Effector memory CD8-positive, alpha-beta T cell (primary cell): Measurements from ENCODE around the gene MACROH2A2.
A peak's percentile ranks its signal among the peaks of the same experiment; 100 is the strongest.

Source experiments
- ATAC-seq: fragments of 150-1000 bp; cut with Tn5 transposase; replicated peaks from 2 replicates; pipeline ENCODE4 v1.10.0; 2021; ENCODE audit warnings: mild to moderate bottlenecking, moderate library complexity
- DNase-seq, 3 experiments: peaks; one replicate each; pipeline ENCODE4 v3.0.0; 2021
- H3K27ac Mint-ChIP-seq, 2 donors: one replicate each; pipeline ENCODE4 v1.8.0; 2022; ENCODE audit warnings: mild to moderate bottlenecking in 2 of 2, mixed read lengths in 2 of 2, moderate library complexity in 2 of 2
- H3K27me3 Mint-ChIP-seq, 2 donors: one replicate each; pipeline ENCODE4 v1.8.0; 2022; ENCODE audit warnings: mixed read lengths in 2 of 2
- H3K36me3 Mint-ChIP-seq: one replicate; pipeline ENCODE4 v1.8.0; 2022; ENCODE audit warnings: mild to moderate bottlenecking, moderate library complexity, mixed read lengths; ENCODE audit not compliant: insufficient read depth
- H3K4me1 Mint-ChIP-seq, 2 donors: one replicate each; pipeline ENCODE4 v1.8.0; 2022; ENCODE audit warnings: low read depth in 2 of 2, mixed read lengths in 2 of 2
- H3K4me3 Mint-ChIP-seq, 2 donors: one replicate each; pipeline ENCODE4 v1.8.0; 2022; ENCODE audit warnings: mild to moderate bottlenecking in 2 of 2, mixed read lengths in 2 of 2, moderate library complexity in 2 of 2
- H3K9me3 Mint-ChIP-seq, 2 donors: one replicate each; pipeline ENCODE4 v1.8.0; 2022; ENCODE audit warnings: mixed read lengths in 2 of 2

Gene MACROH2A2

GRCh38 chr10:70053218-70053840, 683 bp downstream of the MACROH2A2 start:
- H3K27me3 Mint-ChIP-seq: peaks cover 51 to 57% of the 10 kb centered on the region in 2 donors
- no peak overlapping the region for H3K27ac Mint-ChIP-seq
- H3K4me3 Mint-ChIP-seq: peak overlapping the region; percentile 72 to 82
- H3K4me1 Mint-ChIP-seq: peaks cover 5 to 8% of the 10 kb centered on the region in 2 donors
- H3K9me3 Mint-ChIP-seq: no peaks in the 10 kb centered on the region
- peak; percentile 32 for ATAC-seq
- DNase-seq: no peak
- no peaks in the 10 kb centered on the region for H3K36me3 Mint-ChIP-seq

- Mint-ChIP-seq H3K4me3 (peak overlapping the region in 1 of 2 donors; percentile 82), H3K9me3 (no peaks in the 10 kb centered on the region), H3K27ac (no peak overlapping the region), H3K4me1 (peaks cover 5 to 8% of the 10 kb centered on the region in 2 donors), H3K36me3 (no peaks in the 10 kb centered on the region), H3K27me3 (peaks cover 51 to 57% of the 10 kb centered on the region in 2 donors)
- no peak for ATAC-seq
- DNase-seq: no peak
These were observed 1.2 kb downstream of the MACROH2A2 start for GRCh38 chr10:70053841-70054288.

GRCh38 chr10:70054902-70055301, 2.3 kb downstream of the MACROH2A2 start:
- H3K9me3 Mint-ChIP-seq: no peaks in the 10 kb centered on the region
- peaks cover 51 to 57% of the 10 kb centered on the region in 2 donors for H3K27me3 Mint-ChIP-seq
- peak overlapping the region; percentile 37 to 54 for H3K4me3 Mint-ChIP-seq
- ATAC-seq (no peak), DNase-seq (no peak)
- peaks cover 5 to 8% of the 10 kb centered on the region in 2 donors for H3K4me1 Mint-ChIP-seq
- H3K27ac Mint-ChIP-seq: no peak overlapping the region
- no peaks in the 10 kb centered on the region for H3K36me3 Mint-ChIP-seq

GRCh38 chr10:70055550-70055949, 2.9 kb downstream of the MACROH2A2 start:
- no peaks in the 10 kb centered on the region for H3K9me3 Mint-ChIP-seq
- H3K4me3 Mint-ChIP-seq: no peak overlapping the region
- no peak overlapping the region for H3K27ac Mint-ChIP-seq
- DNase-seq (no peak), ATAC-seq (no peak)
- no peaks in the 10 kb centered on the region for H3K36me3 Mint-ChIP-seq
- H3K27me3 Mint-ChIP-seq: peaks cover 50 to 52% of the 10 kb centered on the region in 2 donors
- peaks cover 5 to 8% of the 10 kb centered on the region in 2 donors for H3K4me1 Mint-ChIP-seq

GRCh38 chr10:70057306-70057705, 4.7 kb downstream of the MACROH2A2 start:
- no peak for DNase-seq
- Mint-ChIP-seq H3K36me3 (no peaks in the 10 kb centered on the region), H3K4me1 (peaks cover 4 to 6% of the 10 kb centered on the region in 2 donors), H3K27ac (no peak overlapping the region), H3K4me3 (no peak overlapping the region), H3K27me3 (peaks cover 32 to 35% of the 10 kb centered on the region in 2 donors), H3K9me3 (no peaks in the 10 kb centered on the region)
- no peak for ATAC-seq

GRCh38 chr10:70060389-70060788, 7.7 kb downstream of the MACROH2A2 start:
- DNase-seq (no peak), ATAC-seq (no peak)
- Mint-ChIP-seq H3K9me3 (no peaks in the 10 kb centered on the region), H3K36me3 (no peaks in the 10 kb centered on the region), H3K4me3 (no peak overlapping the region), H3K4me1 (peaks cover 0 to 4% of the 10 kb centered on the region in 2 donors), H3K27ac (no peak overlapping the region), H3K27me3 (peaks cover 9 to 19% of the 10 kb centered on the region in 2 donors)

GRCh38 chr10:70063418-70064098, 10.9 kb downstream of the MACROH2A2 start:
- Mint-ChIP-seq H3K4me3 (peak overlapping the region in 1 of 2 donors; percentile 19), H3K36me3 (no peaks in the 10 kb centered on the region), H3K9me3 (no peaks in the 10 kb centered on the region), H3K27me3 (peaks cover 0 to 8% of the 10 kb centered on the region in 2 donors), H3K27ac (peak overlapping the region in 1 of 2 donors; percentile 72), H3K4me1 (peaks cover 0 to 4% of the 10 kb centered on the region in 2 donors)
- ATAC-seq (peak; percentile 53), DNase-seq (no peak)

- DNase-seq (no peak), ATAC-seq (no peak)
- Mint-ChIP-seq H3K27ac (no peak overlapping the region), H3K36me3 (no peaks in the 10 kb centered on the region), H3K4me3 (no peak overlapping the region), H3K9me3 (no peaks in the 10 kb centered on the region), H3K4me1 (peaks cover 0 to 4% of the 10 kb centered on the region in 2 donors), H3K27me3 (peaks cover 0 to 8% of the 10 kb centered on the region in 2 donors)
These were observed 11.8 kb downstream of the MACROH2A2 start for GRCh38 chr10:70064486-70064885.

- DNase-seq (no peak), ATAC-seq (no peak)
- Mint-ChIP-seq H3K4me1 (peaks cover 0 to 4% of the 10 kb centered on the region in 2 donors), H3K27ac (no peak overlapping the region), H3K9me3 (no peaks in the 10 kb centered on the region), H3K4me3 (no peak overlapping the region), H3K36me3 (no peaks in the 10 kb centered on the region), H3K27me3 (peaks cover 0 to 21% of the 10 kb centered on the region in 2 donors)
These were observed 13.5 kb downstream of the MACROH2A2 start for GRCh38 chr10:70066190-70066589.

GRCh38 chr10:70067586-70067985, 14.9 kb downstream of the MACROH2A2 start:
- DNase-seq (no peak), ATAC-seq (no peak)
- Mint-ChIP-seq H3K36me3 (no peaks in the 10 kb centered on the region), H3K4me3 (no peak overlapping the region), H3K9me3 (no peaks in the 10 kb centered on the region), H3K4me1 (peaks cover 0 to 4% of the 10 kb centered on the region in 2 donors), H3K27ac (no peak overlapping the region), H3K27me3 (peaks cover 0 to 21% of the 10 kb centered on the region in 2 donors)

GRCh38 chr10:70068925-70069324, 16.3 kb downstream of the MACROH2A2 start:
- H3K27me3 Mint-ChIP-seq: peaks cover 0 to 21% of the 10 kb centered on the region in 2 donors
- no peaks in the 10 kb centered on the region for H3K4me1 Mint-ChIP-seq
- ATAC-seq (no peak), DNase-seq (no peak)
- no peak overlapping the region for H3K4me3 Mint-ChIP-seq
- H3K9me3 Mint-ChIP-seq: no peaks in the 10 kb centered on the region
- H3K36me3 Mint-ChIP-seq: no peaks in the 10 kb centered on the region
- H3K27ac Mint-ChIP-seq: no peak overlapping the region

GRCh38 chr10:70069346-70069745, 16.7 kb downstream of the MACROH2A2 start:
- Mint-ChIP-seq H3K27ac (no peak overlapping the region), H3K36me3 (no peaks in the 10 kb centered on the region), H3K4me1 (no peaks in the 10 kb centered on the region), H3K9me3 (no peaks in the 10 kb centered on the region), H3K27me3 (peaks cover 0 to 24% of the 10 kb centered on the region in 2 donors), H3K4me3 (no peak overlapping the region)
- ATAC-seq: no peak
- no peak for DNase-seq

GRCh38 chr10:70070834-70071233, 18.2 kb downstream of the MACROH2A2 start:
- no peak overlapping the region for H3K4me3 Mint-ChIP-seq
- DNase-seq (no peak), ATAC-seq (no peak)
- H3K27me3 Mint-ChIP-seq: peaks cover 0 to 27% of the 10 kb centered on the region in 2 donors
- no peaks in the 10 kb centered on the region for H3K9me3 Mint-ChIP-seq
- H3K36me3 Mint-ChIP-seq: no peaks in the 10 kb centered on the region
- no peaks in the 10 kb centered on the region for H3K4me1 Mint-ChIP-seq
- H3K27ac Mint-ChIP-seq: no peak overlapping the region

- no peaks in the 10 kb centered on the region for H3K36me3 Mint-ChIP-seq
- H3K27me3 Mint-ChIP-seq: peaks cover 14 to 54% of the 10 kb centered on the region in 2 donors
- DNase-seq (no peak), ATAC-seq (no peak)
- no peaks in the 10 kb centered on the region for H3K4me1 Mint-ChIP-seq
- H3K4me3 Mint-ChIP-seq: no peak overlapping the region
- H3K9me3 Mint-ChIP-seq: no peaks in the 10 kb centered on the region
- no peak overlapping the region for H3K27ac Mint-ChIP-seq
These were observed 21.5 kb downstream of the MACROH2A2 start for GRCh38 chr10:70074165-70074564.
